OCI-LY7 (cell line): Measurements from ENCODE around the gene MCTP2.

ENCODE experiments used
- CTCF ChIP-seq: fragments of 200-600 bp; sonication (generic); conservative IDR thresholded peaks from 2 replicates; pipeline ENCODE4 v1.5.1; 2014; ENCODE audit warnings: mild to moderate bottlenecking, antibody characterized with exemption, low read length, moderate library complexity, mixed read lengths
- EZH2phosphoT487 ChIP-seq: fragments of 200-600 bp; sonication (generic); IDR thresholded peaks from 2 replicates; pipeline ENCODE4 v1.6.1; 2018; ENCODE audit warnings: low read depth, borderline replicate concordance, mild to moderate bottlenecking, mixed run types, antibody characterized with exemption, low read length, moderate library complexity, mixed read lengths

- no peak for TF ChIP-seq CTCF
- TF ChIP-seq EZH2phosphoT487 = no peak
Measured at GRCh38 chr15:94331731-94332130, 100.4 kb downstream of the MCTP2 start.
